ENCODE results near the gene SPATA20.

Gene SPATA20

GRCh38 chr17:50547035-50547735 is at the start of gene SPATA20:
Gene SPATA20 (plus strand): TSS chr17:50547174. CDS start chr17:50547209, 35 bp downstream.
- DNase-seq = peak; percentile 80

DNA sequence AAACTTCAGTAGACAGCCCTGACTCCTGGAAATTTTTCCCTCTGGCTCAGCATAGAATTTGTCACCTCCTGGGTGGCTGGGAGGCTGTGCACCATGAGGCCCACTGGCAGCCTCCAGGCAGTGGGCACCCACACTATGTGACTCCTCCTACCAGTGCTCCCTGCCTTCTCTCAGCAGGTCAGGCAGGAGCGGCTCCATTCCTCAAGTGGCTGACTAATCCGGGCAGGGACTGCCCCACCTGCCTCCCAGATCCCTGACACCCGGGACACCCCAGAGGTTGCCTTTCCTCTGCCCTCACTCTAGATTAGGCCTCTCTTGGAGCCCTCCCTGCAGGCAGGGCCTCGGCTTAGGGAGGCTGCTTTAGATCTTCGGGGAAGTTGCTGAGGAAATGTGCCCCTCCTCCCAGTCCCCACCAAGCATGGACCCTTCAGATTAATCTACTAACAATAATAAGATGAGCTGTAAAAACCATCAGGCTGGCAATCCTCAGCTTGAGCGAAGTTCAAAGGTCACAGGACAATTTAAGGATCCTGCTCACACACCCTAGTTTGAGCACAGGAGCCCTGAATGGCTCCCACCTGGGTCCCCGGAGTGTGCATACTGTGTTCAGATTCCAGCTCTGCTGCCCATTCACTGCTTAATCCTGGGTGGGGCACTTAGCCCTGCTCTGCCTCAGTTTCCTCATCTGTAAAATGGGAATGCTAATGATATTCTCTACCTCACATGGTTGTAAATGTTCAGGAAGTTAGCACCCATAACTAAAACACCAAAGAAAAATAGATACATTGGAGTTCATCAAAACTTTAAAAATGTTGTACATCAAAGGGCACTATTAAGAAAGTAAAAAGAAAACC is 48.7 kb upstream of the SPATA20 start:
- DNase-seq = no peak

DNA sequence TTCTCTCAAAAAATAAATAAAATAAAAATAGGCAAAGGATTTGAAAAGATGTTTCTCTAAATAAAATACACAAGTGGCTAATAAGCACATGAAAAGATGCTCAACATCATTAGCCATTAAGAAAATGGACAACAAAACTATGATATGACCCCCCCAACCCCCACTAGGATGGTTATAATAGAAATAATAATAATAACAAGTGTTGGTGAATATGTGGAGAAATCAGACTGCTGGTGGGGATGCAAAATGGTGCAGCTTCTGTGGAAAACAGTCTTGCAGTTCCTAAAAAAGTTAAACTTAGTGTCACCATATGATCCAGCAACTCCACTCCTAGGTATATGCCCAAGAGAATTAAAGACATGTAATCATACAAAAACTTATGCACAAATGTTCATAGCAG is 47.7 kb upstream of the SPATA20 start:
- no peak for DNase-seq

- no peak for DNase-seq
Measured at GRCh38 chr17:50499721-50500120, 47.3 kb upstream of the SPATA20 start.

DNA sequence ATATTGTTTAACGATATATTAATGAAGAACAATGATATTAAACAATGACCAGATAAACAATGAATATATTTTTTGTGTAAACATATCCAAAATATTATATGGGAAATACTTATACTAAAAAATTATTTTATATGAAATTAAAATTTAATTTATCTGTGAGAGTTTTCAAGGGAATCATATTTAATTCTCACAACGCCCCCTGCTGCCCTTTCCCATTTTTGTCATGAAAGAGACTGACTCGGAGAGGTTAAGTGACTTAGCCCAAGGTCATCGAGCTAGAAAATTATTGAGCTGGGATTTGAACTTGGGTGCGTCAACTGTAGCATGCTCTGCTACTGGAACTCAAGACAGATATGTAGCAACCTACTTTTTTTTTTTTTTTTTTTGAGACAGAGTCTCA is 45.9 kb upstream of the SPATA20 start:
- peak; percentile 4 for DNase-seq

DNA sequence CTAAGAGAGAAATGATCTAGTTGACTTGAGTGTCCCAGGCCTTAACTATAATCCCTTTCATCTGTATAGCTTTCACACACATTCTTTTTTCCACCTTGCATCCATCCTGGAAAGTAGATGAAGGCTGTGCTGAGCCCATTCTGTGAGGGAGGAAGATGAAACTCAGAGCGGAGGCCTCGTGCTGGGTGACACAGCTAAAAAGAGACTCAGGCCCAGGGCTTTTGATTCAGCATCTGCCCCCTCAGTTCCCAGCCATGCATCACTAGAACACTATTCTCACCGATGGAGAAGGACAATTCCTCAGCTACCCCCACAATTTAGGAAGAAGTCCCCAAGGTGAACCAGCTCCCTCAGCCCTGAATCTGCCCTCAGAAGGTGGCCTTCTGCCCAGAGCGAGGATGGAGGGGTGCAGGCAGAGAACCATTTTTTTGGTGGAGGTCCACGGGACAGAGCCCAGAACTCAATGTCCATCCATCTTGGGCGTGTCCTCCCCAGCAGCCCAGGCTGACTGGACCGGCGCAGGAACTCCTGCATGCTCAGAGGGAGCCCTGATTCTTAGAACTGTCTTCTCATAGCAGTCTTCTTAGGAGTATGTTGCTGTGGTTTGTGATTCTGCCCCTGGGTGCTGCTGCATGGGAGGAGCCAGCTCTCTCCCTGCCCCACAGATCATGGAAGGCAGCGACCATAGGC is 44.5 kb upstream of the SPATA20 start:
- DNase-seq = no peak

DNA sequence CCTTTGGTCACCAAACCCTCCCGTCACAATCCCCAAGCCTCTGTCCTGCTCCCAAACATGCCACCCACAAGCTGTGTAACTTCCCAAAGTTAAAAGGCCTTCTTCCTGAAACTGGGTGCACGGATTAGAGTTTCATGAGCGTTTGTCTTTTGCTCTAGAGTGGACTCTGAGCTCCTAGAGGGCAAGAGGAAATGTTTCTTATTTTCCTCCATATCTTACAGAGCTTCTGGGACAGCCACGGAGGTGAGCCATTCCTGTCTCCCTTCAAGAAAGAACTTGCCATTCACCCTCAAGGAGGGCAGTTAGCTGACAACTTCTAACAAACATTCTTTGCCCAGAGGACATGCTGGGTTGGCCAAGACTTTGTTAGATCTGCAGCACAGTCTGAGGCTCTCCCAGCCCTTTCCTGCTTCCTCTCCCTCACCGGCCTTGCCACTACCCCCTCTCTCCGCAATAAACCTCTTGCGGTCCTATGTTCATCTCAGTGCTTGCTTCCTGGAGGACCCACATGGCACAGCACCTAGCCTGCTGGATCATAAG is 41.3 kb upstream of the SPATA20 start:
- no peak for DNase-seq

- DNase-seq = no peak
Measured at GRCh38 chr17:50506298-50506697, 40.7 kb upstream of the SPATA20 start.

- DNase-seq = no peak
Measured at GRCh38 chr17:50507871-50508572, 39.0 kb upstream of the SPATA20 start, which contains the start of gene MYCBPAP. Gene MYCBPAP (plus strand): TSS chr17:50508439. CDS start chr17:50508675, 236 bp downstream.

- no peak for DNase-seq
Measured at GRCh38 chr17:50508573-50509460, 38.2 kb upstream of the SPATA20 start.

DNA sequence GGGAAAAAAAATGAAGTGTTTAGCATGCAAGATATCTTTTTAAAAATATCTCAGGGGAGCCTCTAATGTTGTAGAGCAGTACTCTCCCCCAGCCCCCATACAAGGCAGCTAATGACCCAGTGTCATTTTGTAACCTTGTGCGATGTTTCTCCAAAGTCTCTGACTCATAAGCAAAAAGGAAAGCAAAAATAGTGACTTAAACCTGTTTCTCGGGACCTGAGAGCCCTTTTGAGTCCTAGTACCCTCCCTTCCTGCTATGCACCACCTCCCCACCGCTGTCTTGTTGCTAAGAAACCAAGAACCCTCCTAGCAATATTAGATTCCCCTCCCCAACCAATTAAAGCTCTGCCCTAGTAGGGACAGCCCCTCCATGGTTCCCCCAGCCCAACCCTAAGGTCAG is 35.9 kb upstream of the SPATA20 start:
- DNase-seq = no peak

GRCh38 chr17:50513495-50513894 is 33.5 kb upstream of the SPATA20 start:
- no peak for DNase-seq

GRCh38 chr17:50514388-50514787 is 32.6 kb upstream of the SPATA20 start:
- no peak for DNase-seq

DNA sequence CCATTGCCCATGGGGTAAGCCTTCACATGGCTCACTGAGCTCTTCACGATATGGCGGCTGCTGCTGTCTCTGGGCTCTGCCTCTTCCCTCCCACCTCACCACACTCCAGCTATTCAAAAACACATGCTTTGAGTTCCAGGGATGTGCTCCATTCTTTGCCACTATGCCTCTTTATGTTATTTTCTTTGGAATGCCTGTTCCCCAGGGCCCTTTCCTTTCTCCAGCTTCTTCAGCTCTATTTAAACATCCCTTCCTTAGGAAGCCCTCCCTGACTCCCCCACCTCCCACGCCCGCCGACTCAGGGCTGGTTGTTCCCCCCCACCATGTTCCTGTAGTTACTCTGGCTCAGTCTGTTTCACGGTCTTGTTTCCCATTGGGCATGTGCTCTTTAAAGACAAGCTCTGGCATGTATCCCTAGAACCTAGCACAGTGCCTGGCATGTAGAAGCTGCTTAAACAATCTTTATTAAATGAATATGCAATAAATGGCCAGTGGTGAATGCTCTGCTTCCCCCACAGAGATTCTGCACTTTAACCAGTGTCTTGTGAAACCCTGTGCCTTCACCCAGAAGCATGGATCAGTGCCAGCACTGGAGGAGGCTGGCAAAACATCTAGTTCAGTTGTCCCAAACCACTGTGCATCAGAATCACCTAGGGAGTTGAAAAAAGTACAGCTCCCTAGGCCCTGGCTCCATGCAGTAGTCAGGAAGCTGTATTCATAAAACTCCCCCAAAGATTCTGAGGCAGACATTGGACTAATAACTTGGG is 31.9 kb upstream of the SPATA20 start:
- peak; percentile 9 for DNase-seq

- DNase-seq = no peak
Measured at GRCh38 chr17:50517011-50517410, 30.0 kb upstream of the SPATA20 start.

GRCh38 chr17:50517504-50518383 is 29.2 kb upstream of the SPATA20 start:
- no peak for DNase-seq

- peak; percentile 46 for DNase-seq
Measured at GRCh38 chr17:50518384-50519023, 28.5 kb upstream of the SPATA20 start.

GRCh38 chr17:50519141-50519834 is 27.7 kb upstream of the SPATA20 start:
- DNase-seq = peak; percentile 23
